ENCODE results near the gene TP53AIP1.

DNA sequence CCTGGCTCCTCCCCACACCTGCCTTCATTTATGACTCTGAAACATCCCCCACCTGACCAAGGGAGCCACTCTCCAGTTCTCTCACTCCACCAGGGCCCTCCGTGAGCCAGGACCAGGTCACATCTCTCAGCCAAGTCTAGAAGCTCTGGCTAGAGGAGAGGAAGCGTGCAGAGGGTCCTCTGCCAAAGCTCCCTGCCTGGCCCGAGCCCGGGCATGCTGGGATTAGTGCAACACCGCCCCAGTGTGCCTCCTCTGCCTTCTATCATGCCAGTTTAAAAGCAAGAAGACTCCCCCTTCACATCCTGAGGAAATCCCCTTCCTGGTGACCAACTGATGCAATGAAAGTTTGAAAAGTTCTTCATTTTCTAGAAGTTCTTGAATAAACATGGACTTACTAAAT, 23.5 kb downstream of the TP53AIP1 start:
- TF ChIP-seq, protein P1, sequence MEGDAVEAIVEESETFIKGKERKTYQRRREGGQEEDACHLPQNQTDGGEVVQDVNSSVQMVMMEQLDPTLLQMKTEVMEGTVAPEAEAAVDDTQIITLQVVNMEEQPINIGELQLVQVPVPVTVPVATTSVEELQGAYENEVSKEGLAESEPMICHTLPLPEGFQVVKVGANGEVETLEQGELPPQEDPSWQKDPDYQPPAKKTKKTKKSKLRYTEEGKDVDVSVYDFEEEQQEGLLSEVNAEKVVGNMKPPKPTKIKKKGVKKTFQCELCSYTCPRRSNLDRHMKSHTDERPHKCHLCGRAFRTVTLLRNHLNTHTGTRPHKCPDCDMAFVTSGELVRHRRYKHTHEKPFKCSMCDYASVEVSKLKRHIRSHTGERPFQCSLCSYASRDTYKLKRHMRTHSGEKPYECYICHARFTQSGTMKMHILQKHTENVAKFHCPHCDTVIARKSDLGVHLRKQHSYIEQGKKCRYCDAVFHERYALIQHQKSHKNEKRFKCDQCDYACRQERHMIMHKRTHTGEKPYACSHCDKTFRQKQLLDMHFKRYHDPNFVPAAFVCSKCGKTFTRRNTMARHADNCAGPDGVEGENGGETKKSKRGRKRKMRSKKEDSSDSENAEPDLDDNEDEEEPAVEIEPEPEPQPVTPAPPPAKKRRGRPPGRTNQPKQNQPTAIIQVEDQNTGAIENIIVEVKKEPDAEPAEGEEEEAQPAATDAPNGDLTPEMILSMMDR (IDR thresholded peaks at IDR 0.05; ENCODE audit: low read depth, low read length) = no peak
- no peak for TF ChIP-seq POLR2A (IDR thresholded peaks at IDR 0.05; ENCODE audit: extremely low read depth, insufficient read length)
